ENCODE data around the gene KRTAP29-1. TPM values are rescaled to one million over a fixed set of nuclear protein-coding genes. Genes with fewer than 3 reads are reported as not detected.

KRTAP29-1 gene
- total RNA-seq, 1 experiment from 2014 or later = not detected

- intact Hi-C loops (cut with micrococcal nuclease; ENCODE audit: unreplicated experiment) = loop anchor here (2.0 to 10.0 kb wide), 4 partner anchors 200 to 710 kb away; partner anchors contain the start of gene KRT19
Measured at GRCh38 chr17:41325126-41325525, 22.5 kb upstream of the KRTAP29-1 start.

GRCh38 chr17:41324180-41325075 is 21.8 kb upstream of the KRTAP29-1 start:
- TF ChIP-seq EZH2 (IDR thresholded peaks at IDR 0.05; ENCODE audit: low read depth) = no peak
- TF ChIP-seq, protein P1, sequence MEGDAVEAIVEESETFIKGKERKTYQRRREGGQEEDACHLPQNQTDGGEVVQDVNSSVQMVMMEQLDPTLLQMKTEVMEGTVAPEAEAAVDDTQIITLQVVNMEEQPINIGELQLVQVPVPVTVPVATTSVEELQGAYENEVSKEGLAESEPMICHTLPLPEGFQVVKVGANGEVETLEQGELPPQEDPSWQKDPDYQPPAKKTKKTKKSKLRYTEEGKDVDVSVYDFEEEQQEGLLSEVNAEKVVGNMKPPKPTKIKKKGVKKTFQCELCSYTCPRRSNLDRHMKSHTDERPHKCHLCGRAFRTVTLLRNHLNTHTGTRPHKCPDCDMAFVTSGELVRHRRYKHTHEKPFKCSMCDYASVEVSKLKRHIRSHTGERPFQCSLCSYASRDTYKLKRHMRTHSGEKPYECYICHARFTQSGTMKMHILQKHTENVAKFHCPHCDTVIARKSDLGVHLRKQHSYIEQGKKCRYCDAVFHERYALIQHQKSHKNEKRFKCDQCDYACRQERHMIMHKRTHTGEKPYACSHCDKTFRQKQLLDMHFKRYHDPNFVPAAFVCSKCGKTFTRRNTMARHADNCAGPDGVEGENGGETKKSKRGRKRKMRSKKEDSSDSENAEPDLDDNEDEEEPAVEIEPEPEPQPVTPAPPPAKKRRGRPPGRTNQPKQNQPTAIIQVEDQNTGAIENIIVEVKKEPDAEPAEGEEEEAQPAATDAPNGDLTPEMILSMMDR (conservative IDR thresholded peaks at IDR 0.05) = peak; percentile 58
- no peaks in the 10 kb centered on the region for H3K79me2 ChIP-seq (ENCODE audit: low read depth)
- no peaks in the 10 kb centered on the region; the same call in none of the 2 replicates for H3K9me3 ChIP-seq (ENCODE audit: insufficient read depth, low read depth)
- intact Hi-C loops (cut with micrococcal nuclease; ENCODE audit: unreplicated experiment) = loop anchor here (1.0 to 10.0 kb wide), 7 partner anchors 172 to 710 kb away; partner anchors contain the start of genes KRT19 and KRTAP2-3
- ChIA-PET POLR2A (ENCODE audit: unreplicated experiment) (no interaction called here), CTCF (no interaction called here)
- BruUV-seq (replicated peaks) = no TSS peak
- H3K27me3 ChIP-seq (ENCODE audit: insufficient read depth, low read depth) = no peaks in the 10 kb centered on the region
- no peaks in the 10 kb centered on the region for H3K9me2 ChIP-seq (ENCODE audit: insufficient read depth)
- peaks cover under 1% of the 10 kb centered on the region; the same call in 1 of the 2 replicates for H3K4me1 ChIP-seq (replicated peaks; ENCODE audit: insufficient read depth)
- H3F3A ChIP-seq (ENCODE audit: insufficient read depth, low read depth) = no peaks in the 10 kb centered on the region
- no peaks in the 10 kb centered on the region for H4K20me1 ChIP-seq (ENCODE audit: insufficient read depth)
- H3K27ac ChIP-seq = no peak overlapping the region
- DNase-seq = peak; percentile 39 to 60
- no peak overlapping the region for H3K4me3 ChIP-seq
- no peak overlapping the region for H3K4me2 ChIP-seq
- no peak overlapping the region for H2AFZ ChIP-seq
- peaks cover 4% of the 10 kb centered on the region; the same call in 1 of the 2 replicates for H3K36me3 ChIP-seq (ENCODE audit: low read depth)

More at GRCh38 chr17:41325126-41325525, 22.5 kb upstream of the KRTAP29-1 start:
- Histone ChIP-seq H3K4me2 (no peak overlapping the region), H3F3A (ENCODE audit: insufficient read depth, low read depth) (no peaks in the 10 kb centered on the region), H3K79me2 (ENCODE audit: low read depth) (no peaks in the 10 kb centered on the region), H3K36me3 (ENCODE audit: low read depth) (no peaks in the 10 kb centered on the region), H3K9me3 (ENCODE audit: insufficient read depth, low read depth) (no peaks in the 10 kb centered on the region), H3K4me1 (replicated peaks; ENCODE audit: insufficient read depth) (peaks cover 6% of the 10 kb centered on the region; the same call in 1 of the 2 replicates), H3K9me2 (ENCODE audit: insufficient read depth) (no peaks in the 10 kb centered on the region), H4K20me1 (ENCODE audit: insufficient read depth) (no peaks in the 10 kb centered on the region), H3K4me3 (no peak overlapping the region), H2AFZ (no peak overlapping the region), H3K27me3 (ENCODE audit: insufficient read depth, low read depth) (no peaks in the 10 kb centered on the region), H3K27ac (no peak overlapping the region)
- CTCF ChIA-PET = interaction anchor here (0.6 kb wide), 1 partner anchor 87 kb away, joined by 4 read pairs; no protein-coding TSS in a partner anchor
- DNase-seq = no peak
- no peak for TF ChIP-seq EZH2 (IDR thresholded peaks at IDR 0.05; ENCODE audit: low read depth)
- TF ChIP-seq, protein P1 (conservative IDR thresholded peaks at IDR 0.05) = no peak
- no TSS peak for BruUV-seq (replicated peaks)
- POLR2A ChIA-PET (ENCODE audit: unreplicated experiment) = no interaction called here

Measured in PC-9 (cell line).